Astrocyte (in vitro differentiated cells and primary cell): ENCODE measurements around the gene GRIK3.

Source experiments
- CTCF ChIP-seq: IDR thresholded peaks from 2 replicates; pipeline ENCODE4 v1.5.1; 2011; ENCODE audit warnings: low read depth, mild to moderate bottlenecking, inconsistent platforms, low read length, moderate library complexity; ENCODE audit not compliant: insufficient read depth
- EZH2 ChIP-seq: IDR thresholded peaks from 2 replicates; pipeline ENCODE4 v1.6.1; 2012; ENCODE audit warnings: mild to moderate bottlenecking, low read length, inconsistent platforms; ENCODE audit not compliant: insufficient read depth

DNA sequence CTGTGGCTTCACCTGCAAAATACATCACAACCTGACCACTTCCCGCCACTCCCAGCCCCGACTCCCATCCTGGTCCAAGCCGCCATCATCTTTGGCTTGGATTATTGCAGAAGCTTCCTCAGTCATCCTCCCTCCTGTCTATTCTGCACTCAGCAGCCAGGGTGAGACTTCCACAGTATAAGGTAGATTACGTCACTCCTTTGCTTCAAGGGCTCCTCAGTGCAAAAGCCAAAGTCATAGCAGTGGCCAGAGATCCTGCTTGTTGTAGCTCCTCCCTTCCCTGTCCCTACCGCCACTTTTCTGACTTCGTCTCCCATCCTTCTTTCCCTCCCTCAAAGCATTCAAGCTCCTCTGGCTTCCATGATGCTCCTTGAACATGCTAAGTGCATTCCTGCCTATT lies 152.8 kb downstream of the GRIK3 start:
- no peak for TF ChIP-seq CTCF
- no peak for TF ChIP-seq EZH2
